Suppressor macrophage treated with lipopolysaccharide for 4 hours (primary cell): ENCODE data around the gene PRRC2B.

Experiments used
- DNase-seq: peaks from one replicate; pipeline ENCODE4 v3.0.0-alpha.2; 2020

PRRC2B gene

DNA sequence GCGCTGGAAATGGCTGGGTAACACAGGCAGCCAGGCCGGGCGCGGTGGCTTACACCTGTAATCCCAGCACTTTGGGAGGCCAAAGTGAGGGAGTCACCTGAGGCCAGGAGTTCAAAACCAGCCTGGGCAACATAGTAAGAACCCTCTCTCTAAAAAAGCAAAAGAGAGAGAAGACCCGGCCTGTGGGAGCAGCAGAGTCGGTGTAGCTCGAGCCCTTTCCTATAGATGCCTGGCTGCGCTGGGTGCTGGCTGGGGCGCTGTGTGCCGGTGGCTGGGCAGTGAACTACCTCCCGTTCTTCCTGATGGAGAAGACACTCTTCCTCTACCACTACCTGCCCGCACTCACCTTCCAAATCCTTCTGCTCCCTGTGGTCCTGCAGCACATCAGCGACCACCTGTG lies 127.9 kb downstream of the PRRC2B start:
- no peak for DNase-seq

DNA sequence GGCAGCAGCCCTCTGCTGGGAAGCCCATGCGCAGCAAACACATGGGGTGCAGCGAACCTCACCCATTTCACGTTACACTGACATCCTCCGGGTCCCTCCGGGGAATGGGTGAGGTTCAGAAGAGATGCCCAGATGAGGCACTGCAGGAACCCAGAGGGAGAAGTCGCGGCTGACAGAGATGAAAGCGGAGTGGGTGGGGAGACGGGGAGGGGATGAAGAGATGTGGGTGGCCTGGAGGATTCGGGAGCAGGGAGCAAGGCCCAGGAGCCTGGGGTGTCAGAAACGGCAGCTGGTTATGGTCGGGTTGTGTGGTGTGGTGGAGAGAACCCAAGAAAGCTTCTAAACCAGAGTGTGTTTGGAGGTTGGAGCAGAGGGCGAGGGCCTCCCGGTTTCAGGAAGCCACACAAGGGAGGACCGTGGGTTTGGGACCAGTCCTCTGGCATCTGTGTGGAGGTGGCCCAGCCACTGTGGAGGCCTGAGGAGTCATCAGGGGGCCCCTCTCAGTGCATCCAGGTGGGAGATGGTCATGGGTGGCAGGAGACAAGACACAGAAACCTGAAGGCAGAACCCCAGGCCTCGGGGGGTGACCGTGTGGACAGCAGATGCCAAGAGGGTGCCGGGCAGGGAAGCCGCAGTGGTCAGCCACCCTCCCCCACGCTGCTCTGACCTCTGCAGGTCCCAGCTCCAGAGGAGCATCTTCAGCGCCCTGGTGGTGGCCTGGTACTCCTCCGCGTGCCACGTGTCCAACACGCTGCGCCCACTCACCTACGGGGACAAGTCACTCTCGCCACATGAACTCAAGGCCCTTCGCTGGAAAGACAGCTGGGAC lies 128.6 kb downstream of the PRRC2B start:
- no peak for DNase-seq

DNA sequence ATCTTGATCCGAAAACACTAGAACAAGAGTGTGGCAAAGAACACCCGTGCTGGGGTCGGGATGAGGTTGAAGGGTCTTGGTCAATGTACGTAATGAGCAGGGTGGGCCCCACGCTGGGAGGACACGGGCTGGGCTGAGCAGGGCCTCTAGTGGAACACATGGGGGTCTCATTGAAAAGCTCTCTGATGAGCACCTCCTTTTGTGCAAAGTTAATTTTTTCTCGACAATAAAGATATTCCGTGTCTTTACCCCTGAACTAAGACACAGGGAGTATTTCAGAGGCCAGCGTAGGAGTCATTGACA lies 129.2 kb downstream of the PRRC2B start:
- no peak for DNase-seq

DNA sequence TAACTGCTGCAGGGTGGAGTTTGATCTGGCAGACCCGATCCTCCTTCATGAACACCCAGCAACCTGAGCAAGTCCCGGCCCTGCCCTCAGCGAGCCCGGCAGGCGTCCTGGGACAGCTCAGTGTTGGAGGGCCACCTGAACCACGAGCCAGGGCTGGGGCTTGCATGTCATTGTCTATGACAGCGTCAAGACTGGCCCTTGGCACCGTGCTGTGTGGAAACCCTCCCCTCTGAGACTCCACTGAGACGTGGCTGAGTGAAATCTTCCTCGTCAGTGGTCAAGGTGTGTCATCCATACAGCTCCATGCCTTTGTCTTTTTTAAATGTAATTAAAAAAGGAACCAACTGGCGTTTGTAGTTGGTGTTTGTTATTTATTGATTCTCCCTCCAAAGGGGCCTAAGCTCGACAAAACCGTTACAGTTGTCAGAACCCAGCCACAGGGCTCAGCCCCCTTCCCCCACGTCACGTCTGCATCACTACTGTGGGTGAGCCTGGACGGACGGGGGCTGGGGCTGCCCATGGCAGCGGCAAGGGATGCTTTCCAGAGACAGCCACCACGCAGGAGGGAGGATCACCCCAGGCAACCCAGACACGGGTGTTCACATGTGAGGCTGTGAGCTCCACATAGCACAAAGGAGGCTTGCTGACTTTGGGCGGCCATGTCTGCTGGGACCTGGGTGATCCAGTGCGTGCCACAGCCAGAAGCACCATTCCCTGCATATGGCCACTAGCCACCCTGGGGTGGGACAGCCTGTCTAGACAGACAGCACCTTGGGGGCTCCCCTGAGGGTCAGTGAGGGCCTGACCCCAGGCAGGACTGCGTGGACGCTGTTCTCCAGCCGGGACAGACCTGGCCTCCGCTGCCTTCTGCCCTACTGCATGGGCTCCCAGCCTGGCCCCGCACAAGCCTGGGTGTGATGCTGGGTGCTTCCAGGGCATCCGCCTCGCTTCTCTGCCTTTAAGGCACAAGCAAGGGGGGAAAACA lies 129.9 kb downstream of the PRRC2B start:
- DNase-seq, result no peak

DNA sequence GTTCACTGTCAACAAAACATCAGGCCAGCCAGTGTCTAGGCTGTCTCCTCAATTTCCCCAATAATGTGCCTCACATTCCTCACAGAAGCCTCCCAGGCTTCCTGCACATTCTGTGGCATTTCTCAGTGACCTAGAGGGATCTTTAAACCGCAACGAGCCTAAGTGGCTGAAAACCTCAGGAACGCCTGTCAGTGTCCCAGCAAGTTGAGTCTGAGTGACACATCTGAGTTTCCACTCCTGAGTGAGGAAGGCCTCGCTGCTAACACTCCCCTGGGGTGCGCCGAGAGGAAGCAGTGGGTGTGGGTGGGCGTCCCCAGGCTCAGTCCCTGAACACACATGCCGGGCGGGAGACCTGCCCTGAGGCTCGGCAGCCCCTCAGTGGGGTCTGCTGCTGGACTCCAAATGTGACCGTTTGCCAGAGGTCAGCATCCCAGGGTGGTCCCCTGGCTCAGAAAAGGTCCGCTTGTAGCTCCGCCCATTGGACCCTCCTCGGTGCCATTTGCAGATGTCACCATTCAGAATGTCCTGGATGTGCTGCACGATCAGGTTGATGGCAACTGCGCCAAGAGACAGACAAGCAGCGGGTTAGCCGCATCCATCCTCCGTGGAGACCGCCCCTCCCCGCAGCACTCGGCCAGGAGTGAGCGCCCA lies 130.9 kb downstream of the PRRC2B start:
- DNase-seq, result no peak

DNA sequence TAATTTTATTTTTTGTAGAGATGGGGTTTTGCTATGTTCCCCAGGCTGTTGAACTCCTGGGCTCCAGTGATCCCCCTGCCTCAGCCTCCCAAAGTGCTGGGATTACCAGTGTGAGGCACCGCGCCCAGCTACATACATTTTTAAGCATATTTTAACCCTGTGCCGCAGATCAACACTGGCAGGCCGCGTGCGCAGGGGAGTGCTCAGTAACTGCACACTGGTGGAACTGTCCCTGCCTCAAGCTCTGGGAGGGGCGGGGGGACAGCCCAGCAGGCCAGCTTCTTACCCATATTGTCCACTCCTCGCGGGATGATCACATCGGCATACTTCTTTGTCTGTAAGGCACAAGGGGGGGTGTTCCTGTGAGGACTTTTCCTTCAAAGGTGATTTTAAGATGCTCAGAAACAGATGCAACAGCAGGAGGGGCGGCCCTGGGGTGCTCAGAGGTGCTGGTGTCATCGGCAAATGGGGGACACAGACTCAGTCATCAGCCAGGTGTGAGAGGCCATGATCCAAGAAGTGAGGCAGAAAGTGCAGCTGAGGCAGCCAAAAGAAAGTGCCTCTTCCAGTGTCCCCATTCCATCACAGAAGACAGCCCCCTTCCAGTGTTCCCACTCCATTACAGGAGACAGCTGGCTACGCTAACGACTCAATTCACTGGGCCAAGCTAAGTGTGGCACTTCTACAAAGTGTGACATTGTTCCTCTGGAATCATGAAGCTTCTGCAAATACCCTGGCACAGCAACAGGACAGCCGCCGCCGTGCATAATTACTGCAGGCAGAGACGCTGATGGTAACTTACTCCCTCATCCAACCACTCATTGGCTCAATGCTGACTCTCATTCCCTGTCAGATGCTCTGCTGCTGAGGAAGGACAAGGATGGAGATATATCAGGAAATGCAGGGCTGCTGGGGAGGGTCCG lies 132.0 kb downstream of the PRRC2B start:
- no peak for DNase-seq

DNA sequence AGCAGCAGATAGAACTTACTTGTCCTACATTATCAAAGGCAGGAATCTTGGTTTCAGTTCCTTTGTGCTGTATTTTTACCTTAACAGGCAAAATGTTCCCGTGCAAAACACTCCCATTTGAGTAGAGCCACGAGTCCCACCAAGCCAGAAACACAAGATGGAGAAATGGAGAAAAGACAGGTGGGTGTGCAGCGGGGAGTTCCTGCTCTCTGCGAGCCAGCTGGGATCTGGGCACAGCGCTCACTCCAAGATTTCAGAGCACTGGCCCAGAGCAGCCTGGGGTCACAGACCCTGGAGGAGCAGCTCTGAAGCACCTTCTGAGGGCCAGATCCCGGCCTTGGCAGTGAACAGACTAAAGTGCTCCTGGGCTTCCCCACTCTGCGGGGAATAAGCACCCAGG lies 134.3 kb downstream of the PRRC2B start:
- DNase-seq, result no peak

DNA sequence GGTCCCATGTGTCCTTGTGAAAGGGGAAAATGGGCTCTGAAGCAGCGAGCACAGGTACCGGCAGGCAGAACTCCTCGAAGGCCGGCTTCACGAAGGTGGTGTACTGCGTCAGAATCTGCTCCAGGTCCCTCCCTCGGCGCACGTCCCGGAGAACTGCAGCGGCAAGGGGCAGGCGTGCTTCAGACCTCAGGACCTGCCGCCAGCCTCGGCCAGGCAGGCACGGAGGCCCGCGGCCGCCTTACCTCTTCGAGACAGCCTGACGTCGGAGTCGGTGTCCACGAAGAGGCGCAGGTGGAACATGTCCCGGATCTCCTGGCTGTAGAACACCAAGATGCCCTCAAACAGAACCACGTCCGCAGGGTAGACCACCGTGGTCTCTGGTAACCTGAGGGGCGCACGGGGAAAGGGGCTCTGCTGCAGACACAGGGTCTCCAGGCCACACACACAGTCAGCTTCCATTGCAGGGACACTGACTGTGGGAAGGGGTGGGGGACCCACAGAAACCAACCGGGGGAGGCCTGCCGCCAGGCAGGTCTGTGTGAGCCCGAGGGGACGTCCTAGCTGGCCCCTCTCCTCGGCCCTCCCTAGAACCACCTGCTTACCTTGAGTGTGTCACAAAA lies 135.1 kb downstream of the PRRC2B start:
- DNase-seq, result no peak

DNA sequence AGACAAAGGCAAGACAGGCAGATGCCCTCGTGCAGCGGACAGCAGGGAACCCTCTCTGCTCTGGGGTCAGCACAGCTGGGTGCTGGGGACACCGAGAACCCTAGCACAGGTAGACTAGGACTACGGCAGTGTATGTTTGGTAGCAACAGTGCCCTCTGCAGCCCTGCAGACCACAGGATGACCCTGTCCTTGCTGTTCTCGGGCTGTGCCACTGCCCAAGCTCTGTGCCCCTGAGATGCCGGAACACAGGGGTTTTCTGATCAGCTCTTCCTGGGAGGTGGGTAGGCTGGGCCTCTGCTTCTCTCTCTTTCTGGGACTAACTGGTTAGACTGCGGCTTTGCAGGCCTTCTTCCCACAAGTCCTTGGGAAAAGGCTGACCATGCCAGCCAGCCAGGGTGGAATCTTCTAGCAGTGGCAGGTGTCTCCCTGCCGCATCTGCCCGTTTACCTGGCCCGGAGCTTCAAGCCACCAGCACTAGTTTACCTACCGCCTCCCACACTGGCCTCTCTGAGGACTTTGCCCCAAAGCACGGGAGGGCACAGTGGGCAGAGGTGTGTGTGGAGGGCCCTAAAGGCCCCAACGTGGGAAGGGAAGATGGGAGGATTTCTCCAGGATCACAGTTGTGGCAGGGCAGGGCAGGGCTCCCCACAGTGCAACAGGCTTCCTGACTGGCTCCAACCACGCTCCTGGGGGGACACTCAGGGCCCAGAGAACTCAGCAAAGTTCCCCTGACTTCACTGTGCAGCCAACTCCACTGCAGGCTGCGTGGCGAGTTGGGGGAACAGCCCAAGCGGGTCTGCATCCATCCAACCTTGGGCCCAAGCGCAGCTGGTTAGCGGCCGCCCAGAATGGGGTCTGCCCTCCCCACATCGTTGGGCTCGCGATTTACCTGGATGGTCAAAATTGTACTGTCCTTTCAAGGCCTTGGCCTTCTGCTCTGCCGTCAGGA lies 136.0 kb downstream of the PRRC2B start:
- DNase-seq, result no peak

DNA sequence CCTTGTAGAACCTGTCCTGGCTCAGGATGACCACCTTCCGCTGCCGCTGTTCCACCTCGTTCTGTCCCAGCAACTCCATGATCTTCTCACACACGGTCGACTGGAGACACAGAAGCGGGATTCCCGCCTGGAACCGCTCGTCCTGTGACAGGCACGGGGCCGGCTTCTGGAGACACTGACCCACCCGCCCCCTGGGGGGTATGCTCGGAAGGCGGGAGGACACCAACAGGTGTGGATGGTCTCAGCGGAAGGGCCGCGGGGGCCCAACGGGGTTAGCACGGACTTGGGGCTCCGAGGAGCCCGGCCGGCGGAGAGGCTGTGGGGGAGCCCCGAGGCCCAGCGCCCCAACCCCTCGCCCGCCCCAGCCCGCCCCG lies 136.6 kb downstream of the PRRC2B start:
- peak; percentile 38 for DNase-seq

DNA sequence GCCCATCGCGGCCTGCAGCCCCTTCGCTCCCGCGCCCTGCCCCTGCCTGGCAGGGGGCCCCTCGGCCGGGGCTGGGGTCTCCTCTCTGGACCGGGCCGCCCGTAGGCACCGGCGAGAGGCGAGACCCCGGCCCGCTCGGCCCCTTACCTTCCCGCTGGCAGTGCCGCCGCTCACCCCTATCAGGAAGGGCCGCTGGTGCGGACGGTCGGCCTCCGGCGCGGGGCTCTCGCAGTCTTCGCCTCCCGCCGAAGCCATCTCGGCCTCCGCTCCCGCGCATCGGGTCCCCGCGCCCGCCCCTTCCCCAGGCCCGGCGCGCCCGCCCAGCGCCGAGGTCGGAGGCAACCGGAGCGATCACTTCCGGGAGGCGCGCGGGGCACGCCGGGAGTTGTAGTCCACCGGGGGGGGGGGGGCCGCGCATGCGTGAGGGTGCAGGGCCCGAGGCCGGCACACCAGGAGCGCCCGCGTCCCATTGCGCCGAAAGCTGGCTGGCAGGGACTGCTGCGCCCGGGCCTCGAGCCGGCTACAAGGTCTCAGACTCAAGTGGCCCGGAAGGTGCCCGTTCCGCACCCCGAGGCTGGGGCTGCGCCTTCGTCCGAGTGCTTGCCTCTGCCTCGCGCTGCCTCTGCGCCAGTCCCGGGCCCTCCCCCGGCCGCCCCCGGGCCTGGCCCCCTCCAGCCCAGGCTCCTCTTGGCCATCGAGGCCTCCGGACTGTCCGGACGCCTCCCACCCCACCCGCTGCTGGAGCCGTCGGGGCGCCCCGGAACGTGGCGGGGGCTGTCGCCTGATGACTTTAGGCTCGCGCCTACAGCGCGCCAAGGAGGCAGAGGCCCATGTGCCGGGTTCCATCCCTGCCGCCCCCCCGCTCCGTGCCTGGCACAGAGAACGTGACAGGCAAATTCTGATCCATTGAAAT lies 137.3 kb downstream of the PRRC2B start, which contains the start of gene UCK1:
TSS of gene UCK1 (minus strand) at position 344 of the 913 bp plus-strand sequence. CDS start at position 255, 89 bp downstream.
- peak; percentile 90 for DNase-seq

DNA sequence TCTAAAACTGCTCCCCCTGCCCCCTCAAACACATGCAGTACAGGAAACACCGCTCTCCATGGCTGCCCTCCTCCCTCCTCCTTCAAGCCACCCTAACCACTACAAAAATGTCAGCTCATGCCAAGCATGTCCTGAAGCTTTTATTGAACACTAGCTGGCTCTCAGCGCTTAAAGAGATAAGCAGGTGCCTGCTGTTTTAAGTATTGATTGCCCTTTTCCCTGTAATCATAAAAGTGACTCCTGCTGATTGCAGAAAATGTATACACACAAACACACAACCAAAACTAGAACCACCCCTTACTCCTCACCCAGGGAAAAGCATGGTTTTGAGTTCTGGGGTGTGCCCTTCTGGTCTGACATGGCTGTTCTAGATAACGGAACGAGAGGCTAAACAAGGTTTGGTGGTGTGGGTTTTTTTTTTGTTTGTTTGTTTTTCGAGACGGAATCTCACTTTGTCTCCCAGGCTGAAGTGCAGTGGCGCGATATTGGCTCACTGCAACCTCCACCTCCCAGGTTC lies 140.9 kb downstream of the PRRC2B start:
- no peak for DNase-seq

DNA sequence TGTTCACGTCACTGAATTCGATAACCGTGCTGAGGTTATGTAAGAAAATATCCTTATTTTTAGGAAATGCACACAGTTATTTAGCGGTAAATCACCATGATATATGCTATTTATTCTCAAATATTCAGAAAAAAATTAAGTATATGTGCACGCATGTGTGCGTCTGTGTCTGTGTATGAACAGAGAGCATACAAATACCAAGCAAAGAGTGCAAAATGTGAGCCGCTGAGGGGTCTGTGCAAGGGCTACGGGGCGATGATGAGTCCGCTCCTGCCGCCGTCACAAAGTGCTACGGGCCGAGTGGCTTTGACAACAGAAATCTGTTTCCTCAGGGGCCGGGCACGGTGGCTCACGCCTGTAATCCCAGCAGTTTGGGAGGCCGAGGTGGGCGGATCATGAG lies 144.1 kb downstream of the PRRC2B start:
- no peak for DNase-seq

DNA sequence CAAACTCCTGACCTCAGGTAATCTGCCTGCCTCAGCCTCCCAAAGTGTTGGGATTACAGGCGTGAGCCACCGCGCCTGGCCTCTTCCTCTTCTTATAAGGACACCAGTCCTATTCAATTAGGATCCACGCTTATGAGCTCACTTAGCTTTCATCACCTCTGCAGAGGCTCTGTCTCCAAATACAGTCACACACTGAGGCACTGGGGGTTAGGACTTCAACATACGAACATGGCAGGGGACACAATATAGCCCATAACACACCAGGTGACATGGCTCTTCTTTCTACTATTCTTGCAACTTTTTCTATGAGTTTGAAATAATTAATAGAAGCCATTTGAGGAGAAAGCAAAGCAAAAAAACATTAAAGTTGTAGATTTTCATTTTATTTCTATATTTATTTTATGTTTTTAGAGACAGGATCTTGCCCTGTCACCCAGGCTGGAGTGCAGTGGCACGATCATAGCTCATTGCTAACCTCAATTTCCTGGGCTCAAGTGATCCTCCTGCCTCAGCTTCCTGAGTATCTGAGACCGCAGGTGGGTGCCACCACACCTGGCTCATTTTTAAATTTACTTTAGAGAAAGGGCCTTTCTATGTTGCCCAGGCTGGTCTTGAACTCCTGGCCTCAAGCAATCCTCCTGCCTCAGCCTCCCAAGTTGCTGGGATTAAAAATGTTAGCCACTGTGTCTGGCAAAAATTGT lies 145.5 kb downstream of the PRRC2B start:
- DNase-seq, result no peak

DNA sequence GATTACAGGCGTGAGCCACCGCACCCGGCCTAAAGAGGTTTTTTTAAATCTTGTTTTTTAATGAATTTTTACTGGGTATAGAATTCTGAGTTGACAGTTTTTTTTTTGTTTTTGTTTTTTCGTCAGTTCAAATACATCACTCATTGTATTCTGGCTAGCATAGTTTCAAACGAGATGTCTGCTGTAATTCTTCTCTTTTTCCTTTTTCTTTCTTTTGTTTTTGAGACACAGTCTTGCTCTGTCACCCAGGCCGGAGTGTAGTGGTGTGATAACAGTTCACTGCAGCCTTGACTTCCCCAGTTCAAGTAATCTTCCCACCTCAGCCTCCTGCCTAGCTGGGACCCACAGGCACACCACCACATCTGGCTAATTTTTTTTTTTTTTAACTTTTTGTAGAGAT lies 149.3 kb downstream of the PRRC2B start:
- no peak for DNase-seq

DNA sequence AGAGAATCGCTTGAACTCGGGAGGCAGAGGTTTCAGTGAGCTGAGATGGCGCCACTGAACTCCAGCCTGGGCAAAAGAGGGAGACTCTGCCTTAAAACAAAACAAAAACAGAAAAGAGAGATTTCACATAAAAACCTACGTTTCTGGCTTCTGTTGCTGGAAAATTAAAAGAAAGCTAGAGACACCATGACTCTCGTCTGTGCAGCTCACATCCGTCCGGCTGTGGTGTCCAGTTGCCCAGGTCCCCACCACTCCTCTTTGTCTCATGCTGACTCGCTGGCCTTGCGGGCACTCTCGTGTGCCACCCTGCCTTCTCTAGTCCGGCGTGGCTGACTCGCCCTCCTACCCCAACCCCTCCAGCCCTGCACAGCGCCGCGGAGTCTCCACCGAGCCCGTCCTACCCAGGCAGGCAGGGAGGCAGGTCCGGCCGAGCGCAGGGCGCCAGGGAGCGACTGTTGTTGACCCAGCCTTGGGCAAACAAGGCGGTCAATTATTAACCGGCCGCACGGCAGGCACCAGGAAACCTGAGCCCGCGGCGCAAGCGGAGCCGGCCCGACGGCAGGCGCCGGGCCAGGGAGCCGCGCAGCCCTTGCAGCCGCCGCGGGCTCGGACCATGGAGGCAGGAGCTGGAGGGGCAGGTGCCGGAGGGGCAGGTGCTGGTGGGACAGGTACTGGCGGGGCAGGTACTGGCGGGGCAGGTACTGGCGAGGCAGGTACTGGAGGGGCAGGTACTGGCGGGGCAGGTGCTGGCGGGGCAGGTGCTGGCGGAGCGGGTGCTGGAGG lies 151.3 kb downstream of the PRRC2B start, which contains the start of gene PRRT1B:
TSS of gene PRRT1B (plus strand) at position 521 of the 783 bp plus-strand sequence. CDS start at position 614, 93 bp downstream.
- DNase-seq, result no peak

DNA sequence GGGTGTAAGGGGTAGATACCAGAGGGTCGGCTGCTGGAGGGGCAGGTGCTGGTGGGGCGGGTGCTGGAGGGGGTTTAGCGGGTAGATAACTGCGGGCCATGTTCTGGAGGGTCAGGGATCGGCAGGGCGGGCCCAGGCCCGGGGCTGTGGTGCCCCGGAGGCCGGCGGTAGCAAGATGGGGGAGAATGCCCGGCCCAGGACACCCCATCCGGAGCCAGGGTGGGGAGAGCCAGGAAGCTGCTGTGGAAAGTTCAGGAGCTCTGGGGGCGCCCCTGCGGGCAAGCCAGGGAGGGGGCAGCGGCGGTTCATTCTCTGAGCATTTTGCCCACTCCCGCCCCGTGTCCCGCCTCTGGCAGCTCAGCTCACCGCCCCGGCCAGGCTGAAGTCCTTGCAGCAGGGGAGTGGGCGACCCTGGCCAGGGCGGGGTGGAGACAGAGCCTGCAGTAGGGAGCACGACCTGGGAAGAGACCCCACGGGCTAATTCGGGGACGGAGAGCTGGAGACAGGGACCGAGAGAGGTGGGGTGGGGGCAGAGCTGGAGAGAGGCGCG lies 152.0 kb downstream of the PRRC2B start:
- no peak for DNase-seq
